ENCODE data around the gene GOLGA8J.
"Not testable (repeated sequence)": the region's sequence is repeated elsewhere in the genome, so short reads cannot be mapped to it uniquely, and the experiment has no call there.

The GOLGA8J gene

DNA sequence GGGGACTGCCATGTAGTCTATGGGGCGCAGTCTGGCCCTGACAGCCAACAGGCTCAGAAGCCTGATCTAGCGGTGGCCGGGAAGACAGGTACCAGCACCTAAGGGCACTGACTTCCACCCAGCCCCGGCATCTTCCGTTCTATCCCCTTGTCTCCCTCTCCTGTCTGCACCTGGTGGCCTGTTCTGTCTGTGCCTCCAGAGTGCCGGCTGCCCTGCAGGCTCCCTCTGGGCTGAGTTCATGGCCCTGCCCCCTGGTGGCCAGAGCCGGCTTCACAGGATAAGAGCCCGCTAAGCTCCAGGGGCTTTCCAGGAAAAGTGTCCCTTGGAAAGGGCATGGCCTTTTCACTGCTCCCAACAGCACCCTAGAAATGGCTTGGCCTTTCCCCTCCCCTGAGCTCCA is 15.1 kb downstream of the GOLGA8J start:
- DNase-seq, result not testable (repeated sequence)

DNA sequence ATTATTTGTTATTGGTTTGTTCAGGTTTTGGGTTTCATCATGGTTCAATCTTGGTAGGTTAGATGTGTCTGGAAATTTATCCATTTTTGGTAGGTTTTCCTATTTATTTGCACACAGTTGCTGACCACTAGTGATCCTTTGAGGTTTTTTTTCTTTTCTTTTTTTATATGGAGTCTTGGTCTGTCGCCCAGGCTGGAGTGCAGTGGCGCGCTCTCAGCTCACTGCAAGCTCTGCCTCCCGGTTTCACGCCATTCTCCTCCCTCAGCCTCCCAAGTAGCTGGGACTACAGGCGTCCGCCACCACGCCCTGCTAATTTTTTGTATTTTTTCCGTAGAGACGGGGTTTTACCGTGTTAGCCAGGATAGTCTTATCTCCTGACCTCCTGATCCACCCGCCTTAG is 20.1 kb downstream of the GOLGA8J start:
- not testable (repeated sequence) for DNase-seq

GRCh38 chr15:30103941-30104507 is 21.3 kb downstream of the GOLGA8J start:
- not testable (repeated sequence) for DNase-seq

DNA sequence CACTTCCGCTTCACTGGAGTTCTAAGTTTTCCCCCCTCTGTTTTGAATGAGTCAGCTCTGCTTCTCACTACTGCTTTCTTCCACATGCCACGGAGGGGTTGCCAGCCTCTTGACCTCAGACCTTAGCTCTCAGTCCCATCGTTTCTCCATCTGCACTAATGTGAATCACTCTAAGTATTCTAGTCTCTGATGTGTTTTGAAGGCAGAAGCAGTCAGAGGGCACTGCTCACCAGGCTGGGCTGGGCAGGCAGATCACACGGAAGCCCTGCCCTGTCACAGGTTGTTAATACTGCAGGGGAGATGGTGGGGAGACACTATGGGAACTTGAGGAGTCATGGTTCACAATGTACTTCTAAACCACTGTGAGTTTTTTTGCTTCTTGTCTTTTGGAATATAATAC is 27.8 kb downstream of the GOLGA8J start:
- DNase-seq, result not testable (repeated sequence)

DNA sequence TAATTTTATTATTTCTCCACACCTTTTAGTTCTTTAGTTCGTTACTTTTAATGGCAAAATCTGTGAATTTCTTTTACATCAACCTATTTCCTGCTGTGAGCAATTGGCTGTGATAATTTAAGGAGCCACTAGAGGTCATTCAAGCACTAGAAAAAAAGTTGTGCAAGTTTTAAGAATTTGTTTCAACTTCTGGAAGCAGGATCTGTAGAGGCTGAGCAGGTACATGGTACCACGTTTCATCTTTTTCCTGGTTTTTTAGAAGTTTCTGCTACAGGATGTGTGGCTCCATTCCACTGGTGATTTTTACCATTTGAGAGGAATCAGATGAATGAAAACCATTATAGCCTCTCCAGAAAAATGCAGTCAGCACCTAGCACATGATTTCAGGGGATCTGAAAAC is 47.3 kb downstream of the GOLGA8J start:
- not testable (repeated sequence) for DNase-seq

GRCh38 chr15:30134751-30135150 is 52.0 kb downstream of the GOLGA8J start, which contains the start of gene GOLGA8T:
TSS of gene GOLGA8T (plus strand) at chr15:30135051. CDS start at chr15:30135149, 98 bp downstream.
- DNase-seq, result not testable (repeated sequence)

Measured in NCI-H2081 treated with DMSO at 0.1 percent for 48 hours (cell line).